Mononuclear cell (primary cell): Measurements from ENCODE around the gene CYP2A6. TPM values are rescaled to one million over a fixed set of nuclear protein-coding genes. Genes with fewer than 3 reads are reported as not detected.
"Not testable (repeated sequence)": the region's sequence is repeated elsewhere in the genome, so short reads cannot be mapped to it uniquely, and the experiment has no call there.

Experiments used
- H3K27me3 ChIP-seq: 2 replicates; pipeline ENCODE4 v1.6.0; 2011; ENCODE audit warnings: low read length, control low read depth; ENCODE audit not compliant: insufficient read depth
- H3K4me1 ChIP-seq: 2 replicates; pipeline ENCODE4 v1.5.1; 2011; ENCODE audit warnings: mild to moderate bottlenecking, low read length, control low read depth; ENCODE audit not compliant: insufficient read depth
- H3K4me3 ChIP-seq: 2 replicates; pipeline ENCODE4 v1.5.1; 2011; ENCODE audit warnings: mild to moderate bottlenecking, low read length, moderate library complexity
- H3K9me3 ChIP-seq: 2 replicates; pipeline ENCODE4 v1.5.1; 2011; ENCODE audit warnings: low read depth, mild to moderate bottlenecking, control low read depth, low read length
- total RNA-seq: library from RNA; depleted of rRNA; stranded (reverse); fragments of >200 nt; gene quantifications from one replicate; pipeline ENCODE4 v1.2.3, GENCODE V29; 2012

Gene CYP2A6
- total RNA-seq, 1 donor = not detected

- not testable (repeated sequence) for H3K27me3 ChIP-seq, H3K4me3 ChIP-seq, H3K9me3 ChIP-seq
- peaks cover 34% of the 10 kb centered on the region for H3K4me1 ChIP-seq
Measured at GRCh38 chr19:40812571-40812970, 37.7 kb downstream of the CYP2A6 start.

DNA sequence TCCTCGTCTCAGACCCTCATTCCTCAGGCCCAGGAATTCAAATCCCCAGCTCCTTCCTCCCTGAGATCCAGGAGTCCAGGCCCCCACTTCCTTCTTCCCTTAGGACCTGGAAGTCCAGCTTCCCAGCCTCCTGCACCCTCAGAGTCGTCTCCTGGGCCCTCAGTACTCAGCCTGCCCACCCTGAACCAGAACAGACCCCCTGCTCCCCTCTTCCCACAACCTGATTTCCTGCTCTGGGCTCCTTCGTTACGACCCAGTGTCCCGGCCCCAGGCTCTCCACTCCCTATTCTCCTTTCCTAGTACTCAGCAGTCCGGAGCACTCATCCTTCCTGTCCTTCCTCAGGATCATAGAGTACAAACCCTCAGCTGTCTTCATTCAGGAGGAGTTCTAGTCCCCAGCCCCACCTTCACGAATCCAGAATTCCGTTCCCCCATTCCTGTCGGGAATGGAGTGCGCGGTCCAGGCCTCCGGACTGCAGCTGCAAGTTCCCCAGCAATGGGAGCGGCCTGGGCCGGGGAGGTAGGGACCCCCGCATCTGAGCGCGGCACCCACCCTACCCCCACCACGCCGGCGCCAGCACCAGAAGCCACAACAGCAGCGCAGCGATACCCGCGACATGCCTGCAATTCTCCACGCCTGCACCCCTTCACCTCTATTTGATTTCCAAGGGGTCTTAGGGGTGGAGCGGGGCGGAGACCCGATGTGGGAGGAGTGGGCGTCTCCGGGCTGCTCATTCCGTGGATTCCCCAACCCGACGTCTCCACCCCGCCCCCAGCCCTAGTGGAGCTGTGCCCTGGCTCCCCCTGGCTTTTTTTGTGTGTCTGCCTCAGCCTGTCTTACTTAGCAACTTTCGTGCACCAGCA is 38.5 kb downstream of the CYP2A6 start:
- no peaks in the 10 kb centered on the region for H3K27me3 ChIP-seq
- H3K4me1 ChIP-seq = peaks cover 43% of the 10 kb centered on the region
- H3K4me3 ChIP-seq = peak overlapping the region; percentile 41
- H3K9me3 ChIP-seq = no peaks in the 10 kb centered on the region

DNA sequence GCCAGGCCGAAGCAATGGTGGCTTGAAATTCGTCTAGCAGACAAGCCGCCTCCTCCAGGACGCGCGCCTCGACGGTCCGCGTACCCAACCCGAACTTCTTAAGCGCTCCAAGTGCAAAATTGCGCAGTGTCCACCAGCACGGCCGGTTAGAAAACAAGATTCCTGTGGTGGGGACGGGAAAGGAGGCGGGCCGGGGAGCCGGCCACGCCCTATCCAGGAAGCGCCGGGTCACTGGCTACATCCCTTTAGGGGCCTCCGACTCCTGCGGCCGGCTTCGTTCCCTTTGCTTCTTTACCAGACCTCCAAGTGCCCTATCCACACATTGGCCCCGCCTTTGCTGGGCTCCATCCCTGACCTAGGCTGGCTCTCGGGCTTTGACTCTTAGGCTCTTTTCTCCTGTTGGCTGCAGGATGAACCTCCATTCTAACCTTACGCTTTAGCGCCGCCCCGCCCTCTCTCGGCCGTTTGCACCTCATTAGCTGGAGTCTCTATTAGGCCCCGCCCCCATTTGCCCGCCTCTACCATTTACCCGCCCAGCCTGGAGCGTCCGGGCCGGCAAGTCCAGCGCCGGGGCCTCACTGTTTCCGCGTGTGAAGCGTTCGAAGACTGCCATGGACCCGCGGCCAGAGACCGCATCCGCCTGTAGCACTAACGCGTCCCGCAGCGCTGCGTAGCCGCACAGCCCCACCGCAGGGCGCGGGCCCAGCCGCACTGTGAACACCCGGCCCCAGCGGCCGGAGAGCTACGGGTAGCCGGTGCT is 39.4 kb downstream of the CYP2A6 start:
- H3K4me1 ChIP-seq = peaks cover 51% of the 10 kb centered on the region
- not testable (repeated sequence) for H3K9me3 ChIP-seq
- peak overlapping the region; percentile 41 for H3K4me3 ChIP-seq

DNA sequence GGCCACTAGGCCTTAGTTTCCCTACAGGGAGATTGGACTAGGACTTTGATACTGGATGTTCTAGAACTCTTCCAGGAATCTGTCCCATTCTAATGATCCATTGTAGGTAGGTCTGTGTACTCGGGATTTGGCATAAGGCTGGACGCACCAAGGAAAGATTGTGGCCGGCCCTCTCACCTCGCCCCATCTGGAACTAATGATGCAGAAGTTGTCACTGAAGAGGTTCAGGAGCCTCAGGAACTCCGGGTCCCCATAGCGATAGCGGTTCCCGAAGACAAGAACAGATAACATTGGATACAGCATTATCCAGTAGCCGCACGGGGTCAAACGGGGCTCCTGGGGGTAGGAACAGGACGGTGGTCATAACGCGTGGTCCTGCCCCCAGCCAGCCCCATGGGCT is 40.1 kb downstream of the CYP2A6 start:
- Histone ChIP-seq H3K4me1 (peaks cover 58% of the 10 kb centered on the region), H3K27me3 (no peaks in the 10 kb centered on the region), H3K4me3 (no peak overlapping the region), H3K9me3 (no peaks in the 10 kb centered on the region)

More for the DNA sequence above, 39.4 kb downstream of the CYP2A6 start:
- not testable (repeated sequence) for H3K27me3 ChIP-seq

DNA sequence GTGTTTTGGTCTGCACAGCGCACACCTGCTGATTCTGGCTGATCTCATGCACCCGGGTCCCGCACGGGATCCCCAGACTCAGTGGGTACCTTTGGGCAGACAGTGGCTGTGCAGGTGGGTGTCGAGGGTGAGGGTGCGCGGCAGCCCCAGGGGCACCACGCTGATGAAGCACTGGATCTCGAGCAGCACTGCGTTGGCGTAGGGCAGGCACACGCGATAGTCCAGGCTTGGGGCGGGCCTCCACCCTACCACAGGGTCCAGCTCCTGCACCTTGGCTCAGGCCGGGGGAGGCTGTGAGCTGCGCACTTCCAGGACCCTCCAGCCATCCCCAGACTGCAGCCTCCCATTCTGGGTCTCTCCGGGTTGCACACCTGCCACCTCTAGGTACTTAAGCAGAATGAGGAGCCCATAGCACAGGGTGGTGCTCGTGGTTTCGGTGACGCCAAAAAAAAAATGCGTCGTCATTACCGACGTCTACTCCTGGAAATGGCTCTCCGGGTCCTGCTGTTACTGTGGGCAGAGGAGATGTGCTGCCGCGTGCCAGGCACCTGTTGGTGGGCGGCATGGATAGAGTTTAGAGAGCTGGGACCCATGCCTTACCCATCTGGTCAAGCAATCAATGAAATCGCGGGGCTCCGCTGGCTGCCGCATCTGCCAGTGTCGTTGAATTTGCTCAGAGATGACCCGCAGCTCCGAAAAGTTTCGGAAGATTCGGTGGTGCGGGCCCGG is 40.7 kb downstream of the CYP2A6 start:
- Histone ChIP-seq H3K4me1 (peaks cover 65% of the 10 kb centered on the region), H3K9me3 (no peaks in the 10 kb centered on the region), H3K27me3 (no peaks in the 10 kb centered on the region), H3K4me3 (no peak overlapping the region)

DNA sequence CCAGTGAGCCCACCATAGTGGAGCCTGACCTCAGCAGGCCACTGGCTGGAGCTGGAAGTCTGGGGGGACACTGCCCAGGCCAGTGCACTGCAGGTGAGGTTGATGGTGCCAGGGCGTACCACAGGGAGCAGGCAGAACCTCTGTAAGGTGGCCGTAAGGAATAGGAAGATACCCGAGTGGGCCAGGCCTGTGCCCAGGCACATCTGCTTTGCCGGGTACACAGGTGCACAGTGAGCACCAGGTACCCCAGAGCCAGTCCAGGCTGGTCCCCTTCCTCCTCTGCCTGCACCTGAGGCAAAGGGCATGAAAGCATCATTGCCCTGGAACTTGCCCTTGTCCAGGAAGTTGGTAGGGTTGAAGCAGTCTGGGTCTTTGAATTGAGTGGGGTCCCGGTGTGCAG is 41.8 kb downstream of the CYP2A6 start:
- H3K4me3 ChIP-seq = no peak overlapping the region
- no peaks in the 10 kb centered on the region for H3K27me3 ChIP-seq
- no peaks in the 10 kb centered on the region for H3K9me3 ChIP-seq
- H3K4me1 ChIP-seq = peaks cover 75% of the 10 kb centered on the region

DNA sequence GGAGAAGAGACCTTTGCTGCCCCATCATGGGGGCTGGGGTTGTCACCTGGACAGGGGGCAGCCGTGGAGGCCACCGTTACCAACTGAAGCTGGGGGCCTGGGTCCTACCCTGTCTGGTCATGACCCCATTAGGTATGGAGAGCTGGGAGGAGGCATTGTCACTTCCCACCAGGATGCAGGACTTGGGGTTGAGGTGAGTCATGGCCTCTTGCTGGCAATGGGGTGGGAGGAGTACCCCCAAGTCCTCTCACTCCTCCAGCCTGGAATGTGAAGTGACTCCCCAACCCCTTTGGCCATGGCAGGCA is 42.3 kb downstream of the CYP2A6 start:
- no peak overlapping the region for H3K4me3 ChIP-seq
- H3K4me1 ChIP-seq = peaks cover 80% of the 10 kb centered on the region
- no peaks in the 10 kb centered on the region for H3K27me3 ChIP-seq
- no peaks in the 10 kb centered on the region for H3K9me3 ChIP-seq

- Histone ChIP-seq H3K27me3 (no peaks in the 10 kb centered on the region), H3K4me3 (no peak overlapping the region), H3K9me3 (no peaks in the 10 kb centered on the region), H3K4me1 (peaks cover 84% of the 10 kb centered on the region)
Measured at GRCh38 chr19:40807147-40808020, 42.9 kb downstream of the CYP2A6 start.

GRCh38 chr19:40806423-40807146 is 43.7 kb downstream of the CYP2A6 start:
- H3K27me3 ChIP-seq = no peaks in the 10 kb centered on the region
- H3K4me3 ChIP-seq = no peak overlapping the region
- peaks cover 84% of the 10 kb centered on the region for H3K4me1 ChIP-seq
- no peaks in the 10 kb centered on the region for H3K9me3 ChIP-seq

GRCh38 chr19:40805258-40805868 is 44.9 kb downstream of the CYP2A6 start:
- H3K9me3 ChIP-seq = no peaks in the 10 kb centered on the region
- H3K4me1 ChIP-seq = peaks cover 88% of the 10 kb centered on the region
- H3K27me3 ChIP-seq = no peaks in the 10 kb centered on the region
- no peak overlapping the region for H3K4me3 ChIP-seq

DNA sequence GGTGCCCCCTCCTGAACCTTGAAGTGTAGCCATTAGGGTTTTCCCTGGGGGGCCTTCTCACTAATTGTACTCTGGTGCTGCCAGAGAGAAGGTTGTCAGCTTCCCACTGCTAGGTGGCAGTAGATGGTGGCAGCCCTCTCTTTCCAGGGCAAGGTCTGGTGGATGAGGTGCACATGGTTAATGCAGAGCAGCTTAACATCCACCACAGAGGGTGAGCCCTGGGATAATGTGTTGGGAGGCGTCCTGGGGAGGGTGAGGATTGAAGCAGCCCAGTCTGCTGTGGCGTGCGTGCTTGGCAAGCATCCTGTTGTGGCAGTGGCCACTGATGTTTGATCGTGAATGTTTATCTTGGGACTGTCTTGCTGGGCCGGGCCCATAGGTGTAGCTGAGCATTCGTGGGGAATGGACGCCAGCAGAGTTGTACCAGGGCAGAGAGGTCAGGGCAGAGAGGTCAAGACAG is 45.4 kb downstream of the CYP2A6 start:
- H3K4me3 ChIP-seq = no peak overlapping the region
- no peaks in the 10 kb centered on the region for H3K9me3 ChIP-seq

GRCh38 chr19:40803857-40804782 is 46.1 kb downstream of the CYP2A6 start:
- no peaks in the 10 kb centered on the region for H3K9me3 ChIP-seq
- peaks cover 81% of the 10 kb centered on the region for H3K4me1 ChIP-seq
- H3K27me3 ChIP-seq = no peaks in the 10 kb centered on the region
- no peak overlapping the region for H3K4me3 ChIP-seq

More for the DNA sequence above, 45.4 kb downstream of the CYP2A6 start:
- Histone ChIP-seq H3K4me1 (peaks cover 88% of the 10 kb centered on the region), H3K27me3 (no peaks in the 10 kb centered on the region)
